HepG2 (cell line): ENCODE data around the gene ALOX12.

Source experiments
- CHD2 ChIP-seq: IDR thresholded peaks from 2 replicates; pipeline ENCODE4 v1.6.1; 2011; ENCODE audit warnings: low read depth, low read length, improper control_type of control experiment
- CTCF ChIP-seq: sonication (generic); formaldehyde crosslinking; IDR thresholded peaks from 2 replicates; pipeline ENCODE4 v1.5.0; 2020; ENCODE audit warnings: mild to moderate bottlenecking, missing genetic modification reagents, moderate library complexity
- FOXP4 ChIP-seq: sonication (generic); formaldehyde crosslinking; IDR thresholded peaks from 2 replicates; pipeline ENCODE4 v1.4.0; 2020; ENCODE audit warnings: missing genetic modification reagents
- KLF11 ChIP-seq: IDR thresholded peaks from 2 replicates; pipeline ENCODE4 v1.6.1; 2016; ENCODE audit warnings: missing compliant biosample characterization
- SAFB2 ChIP-seq: sonication (generic); formaldehyde crosslinking; IDR thresholded peaks from 2 replicates; pipeline ENCODE4 v1.5.1; 2020; ENCODE audit warnings: missing genetic modification reagents, low read depth, mild to moderate bottlenecking, borderline replicate concordance
- ZNF331 ChIP-seq: sonication (generic); formaldehyde crosslinking; IDR thresholded peaks from 2 replicates; pipeline ENCODE4 v1.4.0; 2020; ENCODE audit warnings: missing genetic modification reagents
- ZNF572 ChIP-seq: sonication (generic); formaldehyde crosslinking; IDR thresholded peaks from 2 replicates; pipeline ENCODE4 v1.5.1; 2020; ENCODE audit warnings: mild to moderate bottlenecking, missing genetic modification reagents

GRCh38 chr17:7002288-7003047 is 6.6 kb downstream of the ALOX12 start:
- no peak for TF ChIP-seq ZNF331 (CRISPR knock-in tag)
- no peak for TF ChIP-seq ZNF572 (CRISPR knock-in tag)
- TF ChIP-seq KLF11 (CRISPR knock-in tag) = no peak
- TF ChIP-seq CTCF = no peak
- no peak for TF ChIP-seq FOXP4 (CRISPR knock-in tag)
- no peak for TF ChIP-seq CHD2
- TF ChIP-seq SAFB2 (CRISPR knock-in tag) = no peak
